Endodermal cell (in vitro differentiated cells): ENCODE measurements around the gene SREBF2. TPM values are rescaled to one million over a fixed set of nuclear protein-coding genes. Genes with fewer than 3 reads are reported as not detected.
A peak's percentile ranks its signal among the peaks of the same experiment; 100 is the strongest.

Experiments
- DNase-seq: peaks from one replicate; pipeline ENCODE4 v3.0.0-alpha.2; 2017
- H3K27ac ChIP-seq: 2 replicates; pipeline ENCODE4 v1.5.1; 2013; ENCODE audit warnings: mild to moderate bottlenecking, low read depth, low read length, moderate library complexity
- H3K27me3 ChIP-seq: 2 replicates; pipeline ENCODE4 v1.6.1; 2013; ENCODE audit warnings: mild to moderate bottlenecking, low read length, moderate library complexity; ENCODE audit not compliant: insufficient read depth, control insufficient read depth, poor library complexity, severe bottlenecking
- H3K36me3 ChIP-seq: 2 replicates; pipeline ENCODE4 v1.7.0; 2013; ENCODE audit warnings: mild to moderate bottlenecking, low read length, moderate library complexity; ENCODE audit not compliant: control insufficient read depth, insufficient read depth
- H3K4me1 ChIP-seq: one replicate; pipeline ENCODE4 v1.7.0; 2013; ENCODE audit warnings: low read length; ENCODE audit not compliant: control insufficient read depth, insufficient read depth
- H3K4me3 ChIP-seq: 2 replicates; pipeline ENCODE4 v1.5.1; 2013; ENCODE audit warnings: mild to moderate bottlenecking, low read length, moderate library complexity
- H3K9ac ChIP-seq: 2 replicates; pipeline ENCODE4 v1.6.1; 2013; ENCODE audit warnings: mild to moderate bottlenecking, low read length, moderate library complexity; ENCODE audit not compliant: poor library complexity, severe bottlenecking; ENCODE audit errors: extremely low read depth
- H3K9me3 ChIP-seq: 2 replicates; pipeline ENCODE4 v1.6.1; 2013; ENCODE audit warnings: mild to moderate bottlenecking, low read length, moderate library complexity; ENCODE audit not compliant: control insufficient read depth
- H3K27ac Mint-ChIP-seq: 2 replicates; pipeline ENCODE4 v1.8.0; 2020; ENCODE audit warnings: mixed read lengths
- H3K27me3 Mint-ChIP-seq: 2 replicates; pipeline ENCODE4 v1.8.0; 2021; ENCODE audit warnings: mild to moderate bottlenecking, mixed read lengths; ENCODE audit not compliant: insufficient read depth
- H3K36me3 Mint-ChIP-seq: 2 replicates; pipeline ENCODE4 v1.8.0; 2020; ENCODE audit warnings: low read depth, mixed read lengths
- H3K4me1 Mint-ChIP-seq: 2 replicates; pipeline ENCODE4 v1.8.0; 2020; ENCODE audit warnings: mixed read lengths
- H3K4me3 Mint-ChIP-seq: 2 replicates; pipeline ENCODE4 v1.8.0; 2020; ENCODE audit warnings: mild to moderate bottlenecking, moderate library complexity, mixed read lengths
- H3K9me3 Mint-ChIP-seq: 2 replicates; pipeline ENCODE4 v1.8.0; 2020; ENCODE audit warnings: mild to moderate bottlenecking, mixed read lengths
- WGBS, 2 experiments: methylation state at CpG; one replicate each; pipeline versions ENCODE4 v1.1.5 to v1.1.7; 2013; ENCODE audit warnings: missing lambda C conversion rate in 2 of 2, mixed read lengths in 1 of 2; ENCODE audit not compliant: insufficient coverage in 1 of 2, insufficient read length in 1 of 2; 5-methylcytosine and 5-hydroxymethylcytosine counted together
- total RNA-seq, 2 donors: library from RNA; stranded (reverse); fragmentation: NEBNext Ultra II Directional in 1 of 2; extraction: Animal tissue kit (Norgen Biotek cat#: 25700) in 1 of 2; gene quantifications; 2 replicates in 1 of 2; 3 replicates in 1 of 2; pipeline ENCODE4 v1.2.1, GENCODE V29; 2021
- TF ChIP-seq, protein P1 (sequence below): fragments of 200-600 bp; sonication (generic); conservative IDR thresholded peaks from 2 replicates; pipeline ENCODE4 v1.5.0; 2021; ENCODE audit warnings: antibody characterized with exemption, mild to moderate bottlenecking

SREBF2 gene
- total RNA-seq, 2 donors from 2014 or later = 125 to 135 TPM

DNA sequence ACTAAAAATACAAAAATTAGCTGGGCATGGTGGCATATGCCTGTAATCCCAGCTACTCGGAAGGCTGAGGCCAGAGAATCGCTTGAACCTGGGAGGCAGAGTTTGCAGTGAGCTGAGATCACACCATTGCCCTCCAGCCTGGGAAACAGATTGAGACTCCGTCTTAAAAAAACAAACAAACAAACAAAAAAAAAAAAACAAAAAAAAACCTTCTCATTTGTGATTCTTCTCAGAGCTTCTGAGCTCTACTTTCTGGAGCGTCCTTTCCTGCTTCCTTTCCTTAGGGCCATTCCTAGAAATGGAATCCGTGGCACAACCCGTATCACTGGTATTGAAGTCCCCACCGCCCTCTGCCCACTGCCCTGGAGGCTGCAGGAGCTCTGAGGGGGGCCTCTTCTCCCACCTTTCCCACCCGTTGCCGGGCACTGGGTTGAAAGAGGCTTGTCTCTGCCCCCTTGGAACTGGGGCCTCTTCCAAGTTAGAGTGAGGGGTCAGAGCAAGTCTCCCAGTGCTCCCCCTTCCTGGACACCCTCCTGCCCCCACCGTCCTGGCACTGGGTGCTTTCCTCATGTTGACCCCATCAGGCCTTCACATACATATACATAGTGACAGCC is 83.9 kb downstream of the SREBF2 start:
- Histone ChIP-seq H3K27ac (no peak overlapping the region), H3K27me3 (peaks cover 80% of the 10 kb centered on the region), H3K36me3 (no peaks in the 10 kb centered on the region), H3K4me3 (no peak overlapping the region), H3K9me3 (no peaks in the 10 kb centered on the region), H3K4me1 (no peaks in the 10 kb centered on the region), H3K9ac (no peak overlapping the region)
- DNase-seq = no peak
- Mint-ChIP-seq H3K36me3 (no peaks in the 10 kb centered on the region), H3K4me1 (peaks cover 7% of the 10 kb centered on the region), H3K4me3 (no peak overlapping the region), H3K27ac (no peak overlapping the region), H3K9me3 (no peaks in the 10 kb centered on the region), H3K27me3 (peaks cover 76% of the 10 kb centered on the region)
- 59 to 71% methylated on average over 6 to 10 of the region's 10 CpGs for WGBS, 2 experiments
- TF ChIP-seq, protein P1, sequence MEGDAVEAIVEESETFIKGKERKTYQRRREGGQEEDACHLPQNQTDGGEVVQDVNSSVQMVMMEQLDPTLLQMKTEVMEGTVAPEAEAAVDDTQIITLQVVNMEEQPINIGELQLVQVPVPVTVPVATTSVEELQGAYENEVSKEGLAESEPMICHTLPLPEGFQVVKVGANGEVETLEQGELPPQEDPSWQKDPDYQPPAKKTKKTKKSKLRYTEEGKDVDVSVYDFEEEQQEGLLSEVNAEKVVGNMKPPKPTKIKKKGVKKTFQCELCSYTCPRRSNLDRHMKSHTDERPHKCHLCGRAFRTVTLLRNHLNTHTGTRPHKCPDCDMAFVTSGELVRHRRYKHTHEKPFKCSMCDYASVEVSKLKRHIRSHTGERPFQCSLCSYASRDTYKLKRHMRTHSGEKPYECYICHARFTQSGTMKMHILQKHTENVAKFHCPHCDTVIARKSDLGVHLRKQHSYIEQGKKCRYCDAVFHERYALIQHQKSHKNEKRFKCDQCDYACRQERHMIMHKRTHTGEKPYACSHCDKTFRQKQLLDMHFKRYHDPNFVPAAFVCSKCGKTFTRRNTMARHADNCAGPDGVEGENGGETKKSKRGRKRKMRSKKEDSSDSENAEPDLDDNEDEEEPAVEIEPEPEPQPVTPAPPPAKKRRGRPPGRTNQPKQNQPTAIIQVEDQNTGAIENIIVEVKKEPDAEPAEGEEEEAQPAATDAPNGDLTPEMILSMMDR = no peak

DNA sequence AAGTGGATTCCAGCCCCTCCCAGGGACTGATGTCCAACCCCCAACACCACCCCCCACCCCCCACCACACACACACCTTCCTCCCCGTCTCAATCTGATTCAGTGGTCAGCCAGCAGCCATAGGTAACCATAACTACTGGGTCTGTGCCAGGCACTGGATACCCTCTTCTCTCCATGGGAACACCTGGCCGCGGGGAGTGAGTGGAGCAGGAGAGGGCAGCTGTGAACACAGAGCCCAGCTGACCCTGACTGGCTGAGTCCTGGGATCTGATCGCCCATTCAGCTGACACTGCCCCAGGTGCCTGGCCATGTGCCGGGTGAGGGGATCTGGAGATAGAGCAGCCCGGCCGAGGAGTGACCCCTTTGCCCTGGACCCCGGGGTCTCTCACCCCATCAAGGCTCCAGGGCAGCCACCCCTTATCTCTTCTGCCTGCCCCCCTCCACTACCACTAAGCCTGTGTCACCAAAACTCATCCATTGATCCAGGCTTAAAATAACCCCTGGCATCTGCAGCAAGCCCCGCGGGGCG is 84.5 kb downstream of the SREBF2 start:
- DNase-seq = no peak
- H3K4me3 Mint-ChIP-seq = no peak overlapping the region

DNA sequence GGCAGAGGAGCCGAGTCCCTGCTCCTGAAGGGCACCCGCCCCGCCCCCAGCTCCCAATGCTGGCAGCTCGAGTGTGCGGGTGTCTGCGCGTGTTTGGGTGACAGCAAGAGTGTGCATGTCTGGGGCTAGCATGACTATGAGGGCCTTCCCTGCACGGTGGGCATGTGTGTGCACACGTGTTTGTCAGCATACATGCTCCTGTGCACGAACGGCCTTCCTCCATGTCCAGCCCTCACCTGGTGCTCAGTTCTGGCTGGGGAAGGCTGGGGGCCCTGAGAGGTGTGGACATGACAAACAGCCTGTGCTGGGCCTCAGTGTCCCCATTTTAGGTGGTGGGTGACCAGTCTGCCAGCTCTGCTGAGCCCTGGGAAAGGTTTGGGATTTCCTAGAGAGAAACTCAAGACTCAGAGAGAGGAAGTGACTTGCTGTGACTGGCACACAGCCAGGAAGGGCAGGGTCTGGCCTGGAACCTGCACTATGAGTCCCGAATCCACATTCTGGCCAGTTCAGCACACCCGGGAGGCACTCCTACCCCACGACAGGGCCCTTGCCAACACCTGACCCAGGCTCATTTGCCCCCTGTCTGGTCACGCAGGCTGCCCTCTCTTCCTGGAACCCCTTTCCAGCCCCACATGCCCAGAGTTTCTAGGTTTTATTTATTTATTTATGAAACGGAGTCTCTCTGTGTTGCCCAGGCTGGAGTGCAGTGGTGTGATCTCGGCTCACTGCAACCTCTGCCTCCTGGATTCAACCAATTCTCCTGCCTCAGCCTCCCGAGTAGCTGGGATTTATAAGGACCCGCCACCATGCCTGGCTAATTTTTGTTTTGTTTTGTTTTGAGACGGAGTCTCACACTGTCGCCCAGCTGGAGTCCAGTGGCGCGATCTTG is 85.2 kb downstream of the SREBF2 start:
- no peaks in the 10 kb centered on the region for H3K36me3 ChIP-seq
- DNase-seq = no peak
- H3K4me3 Mint-ChIP-seq = peak overlapping the region; percentile 43
- H3K27me3 Mint-ChIP-seq = peaks cover 73% of the 10 kb centered on the region
- no peak overlapping the region for H3K9ac ChIP-seq
- no peaks in the 10 kb centered on the region for H3K36me3 Mint-ChIP-seq
- peaks cover 70% of the 10 kb centered on the region for H3K27me3 ChIP-seq
- no peaks in the 10 kb centered on the region for H3K4me1 ChIP-seq
- no peak overlapping the region for H3K4me3 ChIP-seq
- WGBS, 2 experiments = 92 to 93% methylated on average over 19 to 23 of the region's 23 CpGs
- TF ChIP-seq, protein P1 = no peak
- H3K27ac ChIP-seq = no peak overlapping the region
- peaks cover 7% of the 10 kb centered on the region for H3K4me1 Mint-ChIP-seq
- H3K9me3 Mint-ChIP-seq = no peaks in the 10 kb centered on the region
- no peaks in the 10 kb centered on the region for H3K9me3 ChIP-seq
- H3K27ac Mint-ChIP-seq = no peak overlapping the region

More for the DNA sequence above, 84.5 kb downstream of the SREBF2 start:
- Histone ChIP-seq H3K36me3 (no peaks in the 10 kb centered on the region), H3K9ac (no peak overlapping the region), H3K9me3 (no peaks in the 10 kb centered on the region), H3K4me1 (no peaks in the 10 kb centered on the region), H3K27me3 (peaks cover 74% of the 10 kb centered on the region), H3K4me3 (no peak overlapping the region), H3K27ac (no peak overlapping the region)
- H3K27me3 Mint-ChIP-seq = peaks cover 76% of the 10 kb centered on the region
- no peak overlapping the region for H3K27ac Mint-ChIP-seq
- H3K36me3 Mint-ChIP-seq = no peaks in the 10 kb centered on the region
- TF ChIP-seq, protein P1 = no peak
- 84 to 94% methylated on average over 3 to 11 of the region's 11 CpGs for WGBS, 2 experiments
- H3K4me1 Mint-ChIP-seq = peaks cover 7% of the 10 kb centered on the region
- no peaks in the 10 kb centered on the region for H3K9me3 Mint-ChIP-seq
